CD14-positive monocyte (primary cell): ENCODE results near the gene PAX7. TPM values are rescaled to one million over a fixed set of nuclear protein-coding genes. Genes with fewer than 3 reads are reported as not detected.
A peak's percentile ranks its signal among the peaks of the same experiment; 100 is the strongest.

Experiments used
- DNase-seq, 3 donors: peaks; one replicate each; pipeline ENCODE4 v3.0.0-alpha.2; 2011 to 2022
- H2AFZ ChIP-seq: 2 replicates; pipeline ENCODE4 v1.6.0; 2012; ENCODE audit warnings: mild to moderate bottlenecking, low read depth, low read length, inconsistent platforms; ENCODE audit not compliant: insufficient read depth, poor library complexity, severe bottlenecking
- H3K27ac ChIP-seq, 2 donors: 1 replicate in 1 of 2; 2 replicates in 1 of 2; pipeline ENCODE4 v1.5.1; 2012 to 2013; ENCODE audit warnings: low read length in 2 of 2, control low read depth in 1 of 2, inconsistent platforms in 1 of 2, low read depth in 1 of 2, mild to moderate bottlenecking in 1 of 2
- H3K27me3 ChIP-seq, 2 donors: one replicate each; pipeline versions ENCODE4 v1.6.0 to v1.6.1; 2011 to 2013; ENCODE audit warnings: low read length in 2 of 2; ENCODE audit not compliant: control insufficient read depth in 2 of 2, insufficient read depth in 2 of 2
- H3K36me3 ChIP-seq, 2 donors: replicated peaks in 1 of 2; 1 replicate in 1 of 2; 2 replicates in 1 of 2; pipeline versions ENCODE4 v1.5.1 to v1.6.1; 2012 to 2013; ENCODE audit warnings: low read length in 2 of 2, control low read depth in 1 of 2, inconsistent platforms in 1 of 2, mild to moderate bottlenecking in 1 of 2; ENCODE audit not compliant: insufficient read depth in 2 of 2, control insufficient read depth in 1 of 2
- H3K4me1 ChIP-seq, 2 donors: 1 replicate in 1 of 2; 2 replicates in 1 of 2; pipeline versions ENCODE4 v1.5.1 to v1.6.1; 2012 to 2013; ENCODE audit warnings: low read length in 2 of 2, control low read depth in 1 of 2, inconsistent platforms in 1 of 2, mild to moderate bottlenecking in 1 of 2, moderate library complexity in 1 of 2; ENCODE audit not compliant: insufficient read depth in 2 of 2, control insufficient read depth in 1 of 2
- H3K4me2 ChIP-seq: replicated peaks from 2 replicates; pipeline ENCODE3; 2012; ENCODE audit warnings: low read length, moderate library complexity, mild to moderate bottlenecking; ENCODE audit not compliant: poor library complexity, severe bottlenecking; ENCODE audit errors: extremely low read depth
- H3K4me3 ChIP-seq, 3 experiments: fragments of 200-600 bp in 1 of 3; sonication (generic) in 1 of 3; replicated peaks in 1 of 3; 1 replicate in 2 of 3; 2 replicates in 1 of 3; pipeline ENCODE4 v1.5.1; 2011 to 2013; ENCODE audit warnings: low read length in 3 of 3, mild to moderate bottlenecking in 3 of 3, control low read depth in 2 of 3, low read depth in 2 of 3, inconsistent platforms in 1 of 3, moderate library complexity in 1 of 3
- H3K79me2 ChIP-seq: 2 replicates; pipeline ENCODE4 v1.6.0; 2012; ENCODE audit warnings: mild to moderate bottlenecking, control low read depth, inconsistent platforms, low read length, moderate library complexity; ENCODE audit not compliant: insufficient read depth
- H3K9ac ChIP-seq: 2 replicates; pipeline ENCODE4 v1.6.0; 2017; ENCODE audit warnings: low read length, mild to moderate bottlenecking; ENCODE audit not compliant: insufficient read depth, poor library complexity, severe bottlenecking
- H3K9me3 ChIP-seq, 2 donors: replicated peaks in 1 of 2; 1 replicate in 1 of 2; 2 replicates in 1 of 2; pipeline versions ENCODE4 v1.5.1 to v1.6.1; 2012 to 2013; ENCODE audit warnings: low read length in 2 of 2, control low read depth in 1 of 2; ENCODE audit not compliant: control insufficient read depth in 1 of 2, insufficient read depth in 1 of 2
- H4K20me1 ChIP-seq: 2 replicates; pipeline ENCODE4 v1.6.0; 2012; ENCODE audit warnings: mild to moderate bottlenecking, low read length, control low read depth, moderate library complexity; ENCODE audit not compliant: insufficient read depth
- H3K27ac Mint-ChIP-seq, 7 donors: one replicate each; pipeline ENCODE4 v1.8.0; 2020; ENCODE audit warnings: mild to moderate bottlenecking in 7 of 7, mixed read lengths in 7 of 7, moderate library complexity in 6 of 7, inconsistent platforms in 2 of 7
- H3K27me3 Mint-ChIP-seq, 3 donors: one replicate each; pipeline ENCODE4 v1.8.0; 2021 to 2022; ENCODE audit warnings: low read depth in 3 of 3, mild to moderate bottlenecking in 3 of 3, mixed read lengths in 3 of 3, moderate library complexity in 3 of 3, inconsistent platforms in 1 of 3
- H3K36me3 Mint-ChIP-seq, 2 donors: one replicate each; pipeline ENCODE4 v1.8.0; 2020; ENCODE audit warnings: mixed read lengths in 2 of 2, inconsistent platforms in 1 of 2, mild to moderate bottlenecking in 1 of 2
- H3K4me1 Mint-ChIP-seq: one replicate; pipeline ENCODE4 v1.8.0; 2020; ENCODE audit warnings: mild to moderate bottlenecking, mixed read lengths
- H3K4me3 Mint-ChIP-seq, 2 donors: one replicate each; pipeline ENCODE4 v1.8.0; 2020; ENCODE audit warnings: mild to moderate bottlenecking in 2 of 2, mixed read lengths in 2 of 2, moderate library complexity in 1 of 2
- H3K9me3 Mint-ChIP-seq, 7 donors: one replicate each; pipeline ENCODE4 v1.8.0; 2020 to 2022; ENCODE audit warnings: mixed read lengths in 7 of 7, mild to moderate bottlenecking in 6 of 7, moderate library complexity in 6 of 7, inconsistent platforms in 2 of 7
- CTCF ChIP-seq: fragments of 200-600 bp; IDR thresholded peaks from one replicate; pipeline ENCODE4 v1.8.0; 2022; ENCODE audit warnings: antibody characterized with exemption, mild to moderate bottlenecking
- WGBS: methylation state at CpG from one replicate; pipeline ENCODE4 v1.1.5; 2013; ENCODE audit warnings: missing lambda C conversion rate; ENCODE audit not compliant: insufficient coverage; 5-methylcytosine and 5-hydroxymethylcytosine counted together
- intact Hi-C, 2 donors: fragments of 100-400 bp; cut with micrococcal nuclease; formaldehyde crosslinking; loops; one replicate each; pipeline versions ENCODE4 v1.15.0 to v1.15.1; 2023
- polyA plus RNA-seq, 3 donors: library from polyadenylated mRNA; depleted of rRNA in 1 of 3; unstranded in 2 of 3; stranded (reverse) in 1 of 3; fragments of 300-500 nt in 2 of 3; fragments of >200 nt in 1 of 3; fragmentation: Illumina TruSeq in 2 of 3; gene quantifications; 1 replicate in 2 of 3; 2 replicates in 1 of 3; pipeline ENCODE4 v1.2.3, GENCODE V29; 2012 to 2021

PAX7 gene
- polyA plus RNA-seq, 3 donors = not detected

GRCh38 chr1:18668046-18668445 is 37.4 kb downstream of the PAX7 start:
- H3K4me2 ChIP-seq = no peak overlapping the region
- no peaks in the 10 kb centered on the region for H3K27me3 ChIP-seq
- WGBS = 90% methylated on average over 1 of the region's 2 CpGs
- H3K36me3 ChIP-seq = no peaks in the 10 kb centered on the region
- Mint-ChIP-seq H3K36me3 (no peaks in the 10 kb centered on the region), H3K4me3 (no peak overlapping the region), H3K4me1 (no peaks in the 10 kb centered on the region), H3K9me3 (peaks cover 0 to 3% (median 0%) of the 10 kb centered on the region in 7 donors), H3K27me3 (peaks cover 15 to 32% (median 16%) of the 10 kb centered on the region in 3 donors), H3K27ac (peak overlapping the region in 1 of 7 donors; percentile 27)
- DNase-seq = no peak
- intact Hi-C loops = no loop called here
- no peaks in the 10 kb centered on the region for H4K20me1 ChIP-seq
- no peak overlapping the region for H3K4me3 ChIP-seq
- H3K79me2 ChIP-seq = no peaks in the 10 kb centered on the region
- H2AFZ ChIP-seq = no peak overlapping the region
- no peaks in the 10 kb centered on the region for H3K4me1 ChIP-seq
- no peak overlapping the region for H3K27ac ChIP-seq
- no peak overlapping the region for H3K9ac ChIP-seq
- no peak for TF ChIP-seq CTCF
- no peaks in the 10 kb centered on the region for H3K9me3 ChIP-seq

- Histone ChIP-seq H3K27ac (no peak overlapping the region), H2AFZ (no peak overlapping the region), H3K4me2 (no peak overlapping the region), H3K79me2 (no peaks in the 10 kb centered on the region), H3K4me3 (no peak overlapping the region), H4K20me1 (no peaks in the 10 kb centered on the region), H3K36me3 (no peaks in the 10 kb centered on the region), H3K27me3 (no peaks in the 10 kb centered on the region), H3K4me1 (no peaks in the 10 kb centered on the region), H3K9me3 (no peaks in the 10 kb centered on the region), H3K9ac (no peak overlapping the region)
- Mint-ChIP-seq H3K4me1 (no peaks in the 10 kb centered on the region), H3K27me3 (peaks cover 13 to 33% (median 17%) of the 10 kb centered on the region in 3 donors), H3K4me3 (no peak overlapping the region), H3K36me3 (no peaks in the 10 kb centered on the region), H3K27ac (no peak overlapping the region), H3K9me3 (peaks cover 0 to 3% (median 0%) of the 10 kb centered on the region in 7 donors)
- no peak for TF ChIP-seq CTCF
- intact Hi-C loops = no loop called here
- DNase-seq = no peak
- WGBS = 57% methylated on average over 3 of the region's 4 CpGs
Measured at GRCh38 chr1:18668750-18669404, 38.2 kb downstream of the PAX7 start.
